ENCODE data around the gene PEX11G.

PEX11G gene

GRCh38 chr19:7515645-7516151, 26.9 kb upstream of the PEX11G start, which contains the start of gene ZNF358:
TSS of gene ZNF358 (plus strand) at chr19:7516103. CDS start at chr19:7519243, 3,140 bp downstream.
- peak within 1 kb of the TSS; percentile 55 for H3K4me3 ChIP-seq (ENCODE audit: low read length)
- TF ChIP-seq CTCF (IDR thresholded peaks at IDR 0.05; ENCODE audit: low read length): no peak
- no peak for TF ChIP-seq EZH2phosphoT487 (IDR thresholded peaks at IDR 0.05; ENCODE audit: low read length)
- TF ChIP-seq EZH2 (optimal IDR thresholded peaks at IDR 0.05; ENCODE audit: low read depth, low read length): no peak
- peak within 1 kb of the TSS; percentile 65 for H2AFZ ChIP-seq (ENCODE audit: low read length)
- peak within 1 kb of the TSS; percentile 46; the same call in 1 of the 2 replicates for H3K9ac ChIP-seq (ENCODE audit: low read length)
- H3K27ac ChIP-seq (ENCODE audit: low read length): no peak within 1 kb of the TSS
- no peaks in the 10 kb centered on the region for H3K9me2 ChIP-seq (replicated peaks; ENCODE audit: insufficient read depth, low read length)
- no peaks in the 10 kb centered on the region for H3K36me3 ChIP-seq (replicated peaks; ENCODE audit: insufficient read depth, low read length)
- peak within 1 kb of the TSS; percentile 91 for H3K4me2 ChIP-seq (ENCODE audit: low read depth, low read length)
- no peaks in the 10 kb centered on the region for H3F3A ChIP-seq (ENCODE audit: insufficient read depth, low read length)
- no peaks in the 10 kb centered on the region for H4K20me1 ChIP-seq (ENCODE audit: insufficient read depth, low read length)
- no peaks in the 10 kb centered on the region for H3K9me3 ChIP-seq (replicated peaks; ENCODE audit: insufficient read depth, low read length)
- DNase-seq: peak; percentile 53
- no peaks in the 10 kb centered on the region for H3K79me2 ChIP-seq (ENCODE audit: low read length)
- H3K27me3 ChIP-seq (replicated peaks; ENCODE audit: insufficient read depth, low read length): peaks cover 60% of the 10 kb centered on the region
- peaks cover 3% of the 10 kb centered on the region; the same call in 1 of the 2 replicates for H3K4me1 ChIP-seq (ENCODE audit: low read length)

- no peak overlapping the region for H3K27ac ChIP-seq (ENCODE audit: low read length)
- H3K79me2 ChIP-seq (ENCODE audit: low read length): no peaks in the 10 kb centered on the region
- TF ChIP-seq EZH2 (optimal IDR thresholded peaks at IDR 0.05; ENCODE audit: low read depth, low read length) (no peak), EZH2phosphoT487 (IDR thresholded peaks at IDR 0.05; ENCODE audit: low read length) (no peak), CTCF (IDR thresholded peaks at IDR 0.05; ENCODE audit: low read length) (no peak)
- no peaks in the 10 kb centered on the region for H3K36me3 ChIP-seq (replicated peaks; ENCODE audit: insufficient read depth, low read length)
- H2AFZ ChIP-seq (ENCODE audit: low read length): peak overlapping the region; percentile 65
- H3K4me3 ChIP-seq (ENCODE audit: low read length): no peak overlapping the region
- H3F3A ChIP-seq (ENCODE audit: insufficient read depth, low read length): no peaks in the 10 kb centered on the region
- peaks cover 3% of the 10 kb centered on the region; the same call in 1 of the 2 replicates for H3K4me1 ChIP-seq (ENCODE audit: low read length)
- H3K9me2 ChIP-seq (replicated peaks; ENCODE audit: insufficient read depth, low read length): no peaks in the 10 kb centered on the region
- no peak overlapping the region for H3K9ac ChIP-seq (ENCODE audit: low read length)
- peak overlapping the region; percentile 91; the same call in 1 of the 2 replicates for H3K4me2 ChIP-seq (ENCODE audit: low read depth, low read length)
- H4K20me1 ChIP-seq (ENCODE audit: insufficient read depth, low read length): no peaks in the 10 kb centered on the region
- no peak for DNase-seq
- peaks cover 65% of the 10 kb centered on the region for H3K27me3 ChIP-seq (replicated peaks; ENCODE audit: insufficient read depth, low read length)
- H3K9me3 ChIP-seq (replicated peaks; ENCODE audit: insufficient read depth, low read length): no peaks in the 10 kb centered on the region
These were observed 26.3 kb upstream of the PEX11G start for GRCh38 chr19:7515110-7515644.

GRCh38 chr19:7513809-7514642, 25.2 kb upstream of the PEX11G start:
- no peaks in the 10 kb centered on the region for H4K20me1 ChIP-seq (ENCODE audit: insufficient read depth, low read length)
- no peak overlapping the region for H3K9ac ChIP-seq (ENCODE audit: low read length)
- peaks cover 73% of the 10 kb centered on the region for H3K27me3 ChIP-seq (replicated peaks; ENCODE audit: insufficient read depth, low read length)
- no peaks in the 10 kb centered on the region for H3K9me2 ChIP-seq (replicated peaks; ENCODE audit: insufficient read depth, low read length)
- no peaks in the 10 kb centered on the region for H3K9me3 ChIP-seq (replicated peaks; ENCODE audit: insufficient read depth, low read length)
- no peak overlapping the region for H3K4me3 ChIP-seq (ENCODE audit: low read length)
- no peaks in the 10 kb centered on the region for H3F3A ChIP-seq (ENCODE audit: insufficient read depth, low read length)
- H2AFZ ChIP-seq (ENCODE audit: low read length): no peak overlapping the region
- no peak overlapping the region for H3K4me2 ChIP-seq (ENCODE audit: low read depth, low read length)
- H3K4me1 ChIP-seq (ENCODE audit: low read length): peaks cover 3% of the 10 kb centered on the region; the same call in 1 of the 2 replicates
- no peaks in the 10 kb centered on the region for H3K36me3 ChIP-seq (replicated peaks; ENCODE audit: insufficient read depth, low read length)
- no peak overlapping the region for H3K27ac ChIP-seq (ENCODE audit: low read length)
- no peaks in the 10 kb centered on the region for H3K79me2 ChIP-seq (ENCODE audit: low read length)
- TF ChIP-seq EZH2 (optimal IDR thresholded peaks at IDR 0.05; ENCODE audit: low read depth, low read length): no peak
- no peak for TF ChIP-seq CTCF (IDR thresholded peaks at IDR 0.05; ENCODE audit: low read length)
- no peak for TF ChIP-seq EZH2phosphoT487 (IDR thresholded peaks at IDR 0.05; ENCODE audit: low read length)
- DNase-seq: no peak

Data from MM.1S (cell line).